Activated naive CD4-positive, alpha-beta T cell treated with anti-CD3 and anti-CD28 coated beads, Interleukin-2, amount 50 U/mL, for 72 hours (primary cell): Measurements from ENCODE around the gene CHDH. TPM values are rescaled to one million over a fixed set of nuclear protein-coding genes. Genes with fewer than 3 reads are reported as not detected.

ENCODE experiments used
- ATAC-seq, 2 donors: fragments of 150-1000 bp; cut with Tn5 transposase; 2 replicates each; pipeline ENCODE4 v1.10.0; 2021; ENCODE audit warnings: mild to moderate bottlenecking in 2 of 2, moderate library complexity in 2 of 2
- DNase-seq, 2 donors: peaks; one replicate each; pipeline ENCODE4 v3.0.0; 2021 to 2022; ENCODE audit warnings: low spot score in 2 of 2
- H3K27ac Mint-ChIP-seq, 2 donors: one replicate each; pipeline ENCODE4 v1.8.0; 2022; ENCODE audit warnings: mild to moderate bottlenecking in 2 of 2, mixed read lengths in 2 of 2
- H3K36me3 Mint-ChIP-seq, 2 donors: one replicate each; pipeline ENCODE4 v1.8.0; 2022; ENCODE audit warnings: mixed read lengths in 2 of 2
- H3K9me3 Mint-ChIP-seq, 2 donors: one replicate each; pipeline ENCODE4 v1.8.0; 2022; ENCODE audit warnings: mixed read lengths in 2 of 2
- total RNA-seq, 2 donors: library from RNA; stranded (reverse); gene quantifications; one replicate each; pipeline ENCODE4 v1.2.3, GENCODE V29; 2022

Gene CHDH
- total RNA-seq, 2 donors from 2014 or later = 0.02 to 0.47 TPM

DNA sequence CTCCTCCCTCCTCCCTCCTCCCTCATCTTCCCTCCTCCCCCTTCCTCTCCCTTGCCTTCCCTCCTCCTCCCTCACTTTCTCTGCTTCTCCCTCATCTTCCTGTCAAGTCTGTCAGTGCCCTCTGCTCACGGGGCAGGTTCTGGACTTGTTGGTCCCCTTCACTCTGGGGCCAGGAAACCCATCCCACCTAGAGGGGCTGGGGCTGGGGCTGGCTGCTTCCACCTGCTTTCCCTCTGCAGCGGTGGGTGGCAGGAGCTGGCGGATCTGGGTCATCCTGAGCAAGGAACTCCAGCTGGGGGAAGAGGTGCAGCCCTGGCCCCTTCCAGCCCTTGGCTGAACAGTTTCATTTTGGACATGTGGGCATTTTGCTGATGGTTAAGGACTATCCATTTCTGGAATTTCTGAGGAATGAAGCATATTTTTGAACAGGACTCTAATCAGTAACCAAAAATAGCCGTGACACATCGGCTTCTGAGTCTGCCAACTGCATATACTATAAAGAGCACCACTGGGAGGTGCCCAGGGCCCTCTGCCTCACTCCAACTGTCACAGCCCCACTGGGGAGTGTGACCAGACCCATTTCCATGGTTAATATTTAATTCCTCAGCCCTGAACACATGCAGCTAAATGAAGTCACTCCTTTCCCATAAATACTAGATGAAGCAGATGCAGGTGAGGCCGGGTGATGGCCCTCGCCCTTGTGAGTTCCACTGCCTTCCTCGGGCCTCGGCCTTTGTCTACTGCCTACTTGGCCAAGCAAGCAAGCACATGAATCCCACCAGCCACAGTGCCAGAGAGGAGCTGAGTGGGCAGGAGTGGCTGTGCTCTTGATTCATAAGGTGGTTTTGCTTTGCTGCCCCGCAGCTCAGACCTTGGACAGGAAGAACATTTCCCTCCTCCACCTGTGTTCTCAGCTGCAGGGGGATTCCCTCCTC lies 39.8 kb downstream of the CHDH start:
- Mint-ChIP-seq H3K27ac (peak overlapping the region in 1 of 2 donors; percentile 68), H3K36me3 (no peaks in the 10 kb centered on the region), H3K9me3 (no peaks in the 10 kb centered on the region)
- DNase-seq (no peak), ATAC-seq (no peak)

DNA sequence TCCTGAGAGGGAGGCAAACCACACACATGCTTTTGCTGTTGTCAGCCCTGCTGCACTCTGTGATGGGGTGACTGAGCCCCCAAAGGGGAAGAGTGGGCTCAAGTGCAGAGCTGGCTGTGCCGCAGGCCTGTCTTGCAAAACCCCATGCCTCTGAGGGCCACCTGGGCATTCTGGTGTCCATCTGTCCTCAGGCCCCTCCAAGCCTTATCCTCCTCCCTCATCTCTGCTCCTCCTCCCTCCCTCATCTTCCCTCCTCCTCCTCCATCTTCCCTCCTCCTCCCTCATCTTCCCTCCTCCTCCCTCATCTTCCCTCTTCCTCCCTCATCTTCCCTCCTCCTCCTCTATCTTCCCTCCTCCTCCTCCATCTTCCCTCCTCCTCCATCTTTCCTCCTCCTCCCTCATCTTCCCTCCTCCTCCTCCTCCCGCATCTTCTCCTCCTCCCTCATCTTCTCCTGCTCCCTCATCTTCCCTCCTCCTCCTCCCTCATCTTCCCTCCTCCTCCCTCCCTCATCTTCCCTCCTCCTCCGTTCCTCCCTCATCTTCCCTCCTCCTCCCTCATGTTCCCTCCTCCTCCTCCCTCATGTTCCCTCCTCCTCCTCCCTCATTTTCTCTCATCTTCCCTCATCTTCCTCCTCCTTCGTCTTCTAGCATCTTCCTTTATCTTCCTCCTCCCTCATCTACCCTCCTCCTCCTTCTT lies 40.6 kb downstream of the CHDH start:
- ATAC-seq = no peak
- H3K27ac Mint-ChIP-seq = no peak overlapping the region
- DNase-seq = no peak
- no peaks in the 10 kb centered on the region for H3K9me3 Mint-ChIP-seq
- H3K36me3 Mint-ChIP-seq = no peaks in the 10 kb centered on the region

DNA sequence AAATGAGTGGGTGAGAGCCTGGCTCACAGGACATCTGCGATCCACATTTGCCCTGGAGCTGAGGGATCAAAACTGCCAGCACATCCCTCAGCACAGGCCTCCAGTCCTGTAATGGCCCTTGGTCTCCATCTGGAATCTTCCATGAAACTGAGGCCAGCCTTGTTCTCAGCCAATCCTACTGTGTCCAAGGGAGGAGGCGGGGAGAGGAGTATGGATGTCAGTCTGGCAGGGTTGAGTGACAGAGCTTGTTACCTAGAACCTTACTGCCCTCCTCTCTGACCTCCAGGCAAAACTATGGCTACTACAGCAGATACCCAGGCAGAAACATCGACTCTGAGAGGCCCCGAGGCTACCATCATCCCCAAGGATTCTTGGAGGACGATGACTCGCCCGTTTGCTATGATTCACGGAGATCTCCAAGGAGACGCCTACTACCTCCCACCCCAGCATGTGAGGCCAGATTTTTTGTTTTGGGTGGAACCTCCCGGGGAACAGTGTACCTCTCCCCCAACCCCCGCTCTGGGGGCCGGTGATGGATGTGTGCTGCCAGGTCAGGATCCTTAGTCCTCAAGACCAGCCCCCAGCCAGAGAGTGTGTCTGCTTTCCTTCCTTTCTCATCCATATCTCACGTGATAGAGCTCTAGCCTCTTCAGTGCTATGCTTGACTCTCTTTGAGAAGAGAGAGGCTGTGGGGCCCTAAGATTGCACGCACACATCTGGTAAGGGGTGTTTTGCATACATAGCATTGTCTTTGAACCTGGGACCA lies 41.3 kb downstream of the CHDH start:
- ATAC-seq (no peak), DNase-seq (no peak)
- Mint-ChIP-seq H3K36me3 (no peaks in the 10 kb centered on the region), H3K27ac (no peak overlapping the region), H3K9me3 (no peaks in the 10 kb centered on the region)

DNA sequence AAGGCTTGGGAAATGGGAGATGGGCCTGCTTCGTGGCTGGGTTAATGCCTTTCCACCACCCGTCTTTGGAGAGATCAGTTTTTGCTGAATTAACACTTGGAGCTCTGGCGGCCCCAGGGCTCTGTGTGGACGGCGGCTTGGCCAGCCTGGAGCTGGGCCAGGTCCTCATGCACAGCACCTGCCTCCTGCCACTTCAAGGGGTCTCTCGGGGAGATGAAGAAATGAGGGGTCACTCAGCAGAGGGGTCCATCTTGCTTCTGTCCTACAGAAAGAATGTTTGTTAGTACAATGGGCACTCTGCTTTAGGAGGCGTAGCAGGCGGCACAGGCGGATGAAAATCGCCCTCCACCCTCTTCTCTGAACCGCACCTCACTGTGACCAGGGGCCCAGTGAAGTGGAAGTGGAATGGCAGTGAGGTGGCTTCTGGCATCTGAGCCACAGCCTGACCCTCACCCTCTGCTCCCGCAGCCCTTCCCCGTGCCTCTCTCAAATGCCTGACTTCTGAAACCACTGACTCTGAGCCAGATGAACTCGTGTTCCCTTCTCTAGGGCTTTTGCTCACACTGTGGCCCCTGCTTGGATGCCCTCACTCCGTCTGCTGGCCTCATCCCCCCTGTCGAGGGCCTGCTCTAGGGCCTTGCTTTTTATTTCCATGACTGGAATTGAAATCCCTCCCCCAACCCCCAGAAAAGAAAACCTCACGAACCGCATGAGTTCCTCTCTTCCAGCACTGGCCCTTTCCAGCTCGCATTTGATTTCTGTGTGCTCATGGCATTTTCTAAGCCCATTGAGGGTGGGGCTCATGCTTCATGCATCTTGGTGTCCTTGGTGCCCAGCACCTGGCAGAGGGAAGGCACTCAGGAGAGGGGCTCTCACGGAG lies 42.2 kb downstream of the CHDH start:
- no peak for DNase-seq
- Mint-ChIP-seq H3K27ac (no peak overlapping the region), H3K9me3 (no peaks in the 10 kb centered on the region), H3K36me3 (no peaks in the 10 kb centered on the region)
- no peak for ATAC-seq

DNA sequence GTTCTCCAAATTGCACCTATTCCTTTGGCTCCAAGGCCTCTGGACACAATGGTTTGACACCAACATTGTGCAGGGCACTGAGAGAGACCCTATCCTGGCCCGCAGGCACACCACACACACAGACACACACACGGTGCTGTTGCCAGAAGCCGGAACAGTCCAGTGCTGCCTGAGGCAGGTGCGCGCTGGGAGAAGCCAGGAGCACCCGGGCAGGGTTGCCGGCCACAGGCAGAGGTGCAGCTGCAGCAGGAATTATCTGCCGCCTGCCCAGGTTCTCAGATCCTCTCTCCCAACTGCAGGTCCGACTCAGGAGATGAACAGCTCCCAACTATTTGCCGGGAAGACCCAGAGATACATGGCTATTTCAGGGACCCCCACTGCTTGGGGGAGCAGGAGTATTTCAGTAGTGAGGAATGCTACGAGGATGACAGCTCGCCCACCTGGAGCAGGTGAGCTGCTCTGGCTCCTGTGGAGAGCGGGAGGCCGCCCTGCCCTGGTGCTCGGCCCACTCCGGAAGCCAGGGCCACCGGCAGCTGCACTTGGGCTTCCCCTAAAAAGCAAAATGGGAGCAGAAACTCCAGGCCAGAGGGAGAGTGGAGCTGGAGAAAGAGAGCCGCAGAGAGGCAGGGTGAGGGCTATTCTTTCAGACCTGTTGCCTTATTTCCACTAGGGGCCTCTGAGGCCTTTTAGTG lies 42.9 kb downstream of the CHDH start:
- H3K27ac Mint-ChIP-seq = no peak overlapping the region

DNA sequence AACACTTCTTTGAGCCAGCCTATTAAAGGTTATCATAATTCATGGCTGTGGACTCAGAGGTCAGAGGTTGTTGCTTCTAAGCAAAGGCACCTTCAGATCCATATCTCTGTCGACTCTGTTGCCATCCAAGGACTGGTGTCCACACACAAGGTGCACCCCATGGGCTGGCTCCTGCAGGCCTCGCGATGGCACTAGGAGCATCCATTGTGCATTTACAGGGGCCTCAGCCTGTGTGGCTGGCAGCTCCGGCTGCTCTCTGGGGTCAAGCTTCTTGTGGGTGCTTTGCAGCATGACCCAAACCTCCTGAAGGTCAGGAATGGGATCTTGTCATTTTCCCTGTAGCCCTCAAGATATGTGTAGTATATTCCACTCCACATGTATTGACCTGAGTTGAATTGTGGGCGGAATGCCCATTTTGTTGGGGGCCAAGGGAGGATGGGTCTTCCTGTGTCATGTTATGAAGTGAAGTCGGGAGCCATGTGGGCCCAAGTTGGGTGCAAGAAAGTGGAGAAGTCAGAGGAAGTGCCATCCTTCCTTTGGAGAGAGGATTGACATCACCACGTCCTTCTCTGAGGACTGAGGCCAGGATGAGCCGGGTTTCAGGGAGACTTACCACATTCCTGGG lies 43.9 kb downstream of the CHDH start:
- Mint-ChIP-seq H3K9me3 (no peaks in the 10 kb centered on the region), H3K27ac (peak overlapping the region in 1 of 2 donors; percentile 3)
- no peak for DNase-seq

More for the DNA sequence above, 42.9 kb downstream of the CHDH start:
- Mint-ChIP-seq H3K9me3 (no peaks in the 10 kb centered on the region), H3K36me3 (no peaks in the 10 kb centered on the region)
- ATAC-seq (no peak), DNase-seq (peak in 1 of 2 donors; percentile 11)

DNA sequence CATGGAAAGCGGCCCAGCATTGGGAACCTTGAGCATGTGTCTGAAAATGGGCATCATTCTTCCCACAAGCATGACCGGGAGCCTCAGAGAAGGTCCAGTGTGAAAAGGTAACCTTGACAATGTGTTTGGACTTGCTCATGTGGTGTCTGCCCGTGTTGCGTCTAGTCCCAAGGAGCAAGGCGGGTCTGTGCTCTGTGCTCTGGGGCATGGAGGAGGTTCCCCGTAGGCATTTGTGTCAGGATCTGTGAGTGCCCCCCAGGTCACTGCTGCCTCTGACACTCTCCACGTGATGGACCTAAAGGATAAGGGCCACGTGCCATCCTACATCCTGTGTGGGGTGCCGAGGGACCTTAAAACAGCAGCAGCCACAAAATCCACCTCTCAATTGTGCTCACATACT lies 44.9 kb downstream of the CHDH start:
- ATAC-seq (no peak), DNase-seq (no peak)
- Mint-ChIP-seq H3K9me3 (no peaks in the 10 kb centered on the region), H3K36me3 (no peaks in the 10 kb centered on the region), H3K27ac (no peak overlapping the region)

More for the DNA sequence above, 43.9 kb downstream of the CHDH start:
- H3K36me3 Mint-ChIP-seq = no peaks in the 10 kb centered on the region
- no peak for ATAC-seq

DNA sequence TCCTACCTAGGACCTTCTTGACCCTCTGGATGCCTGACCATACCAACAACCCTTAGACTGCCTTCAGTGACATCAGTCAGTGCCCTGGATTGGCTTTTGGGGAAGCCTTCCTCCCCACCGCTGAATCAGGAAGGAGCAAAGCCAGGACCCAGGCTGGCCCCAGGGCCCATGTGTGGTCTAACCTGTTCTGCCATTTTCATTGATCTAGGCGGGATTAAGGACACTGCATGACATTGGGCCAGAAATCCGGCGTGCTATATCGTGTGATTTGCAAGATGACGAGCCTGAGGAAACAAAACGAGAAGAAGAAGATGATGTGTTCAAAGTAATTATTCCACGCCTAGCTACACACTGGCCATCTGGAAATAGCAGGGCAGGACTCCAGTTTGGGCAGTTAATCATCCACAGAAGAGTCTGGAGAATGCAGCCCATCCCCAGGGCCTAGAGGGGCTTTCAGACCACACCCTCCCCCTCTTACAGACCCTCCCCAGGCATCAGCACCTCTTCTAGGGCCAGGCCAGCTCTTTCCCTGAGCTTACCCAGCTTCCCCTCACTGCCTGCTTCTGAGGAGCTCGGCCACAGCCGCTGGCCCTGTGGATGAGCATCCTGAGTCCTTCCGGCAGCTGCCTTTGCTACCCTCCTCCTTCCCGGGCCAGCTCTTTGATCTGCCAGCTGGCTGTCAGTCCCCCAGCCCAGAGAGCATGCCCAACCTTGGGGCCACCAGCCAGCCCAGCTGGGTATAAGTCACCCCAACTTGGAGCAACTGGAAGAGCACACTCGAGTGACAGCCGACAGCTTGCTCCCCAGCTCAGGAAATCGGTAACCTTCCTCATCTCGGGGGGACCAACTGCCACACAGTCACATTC lies 45.9 kb downstream of the CHDH start:
- Mint-ChIP-seq H3K9me3 (no peaks in the 10 kb centered on the region), H3K36me3 (no peaks in the 10 kb centered on the region), H3K27ac (no peak overlapping the region)
- ATAC-seq (no peak), DNase-seq (no peak)

DNA sequence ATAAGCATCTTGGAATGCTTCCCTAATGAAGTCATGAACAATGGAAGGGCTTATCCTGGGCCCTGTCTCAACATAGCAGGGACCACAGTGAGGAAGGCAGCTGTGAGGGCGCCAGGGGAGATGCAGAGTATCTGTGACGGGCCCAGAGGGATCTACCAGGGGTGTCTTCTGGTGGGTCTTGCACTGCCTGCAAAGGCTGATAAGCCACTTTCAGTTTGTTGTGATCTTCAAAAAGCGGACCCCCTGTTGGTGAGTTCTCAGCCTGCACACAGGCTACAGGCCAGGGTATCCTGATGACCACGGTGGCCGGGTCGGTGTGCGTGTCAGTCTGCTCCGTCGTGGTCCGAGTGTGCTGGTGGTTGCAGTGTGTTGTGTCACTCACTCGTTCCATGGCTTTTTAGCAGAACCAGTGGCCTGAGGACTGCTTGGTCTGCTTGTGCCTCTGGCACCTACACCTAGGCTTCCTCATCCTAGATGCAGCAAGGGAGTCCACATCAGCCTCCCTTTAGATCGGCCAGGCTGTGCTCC lies 46.8 kb downstream of the CHDH start:
- Mint-ChIP-seq H3K36me3 (no peaks in the 10 kb centered on the region), H3K27ac (no peak overlapping the region), H3K9me3 (no peaks in the 10 kb centered on the region)
- ATAC-seq = no peak
- no peak for DNase-seq

DNA sequence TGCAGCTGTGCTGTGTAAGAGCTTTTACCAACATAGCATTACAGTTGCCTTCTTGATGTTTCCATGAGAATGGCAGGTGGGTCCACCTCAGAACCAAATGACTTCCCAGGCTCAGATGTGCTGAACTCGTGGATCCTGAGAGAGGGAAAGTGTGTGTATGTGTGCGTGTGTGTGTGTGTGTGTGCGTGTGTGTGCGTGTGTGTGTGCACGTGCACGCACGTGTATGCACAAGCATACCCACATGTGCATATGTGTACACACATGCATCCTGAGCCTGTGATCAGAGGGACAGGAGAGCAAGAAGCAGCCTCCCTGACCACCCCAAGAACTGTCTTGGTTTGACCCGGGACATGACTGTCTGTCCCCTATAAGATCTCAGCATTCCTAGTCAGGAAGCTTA lies 48.1 kb downstream of the CHDH start:
- H3K36me3 Mint-ChIP-seq = no peaks in the 10 kb centered on the region
- no peak for ATAC-seq

DNA sequence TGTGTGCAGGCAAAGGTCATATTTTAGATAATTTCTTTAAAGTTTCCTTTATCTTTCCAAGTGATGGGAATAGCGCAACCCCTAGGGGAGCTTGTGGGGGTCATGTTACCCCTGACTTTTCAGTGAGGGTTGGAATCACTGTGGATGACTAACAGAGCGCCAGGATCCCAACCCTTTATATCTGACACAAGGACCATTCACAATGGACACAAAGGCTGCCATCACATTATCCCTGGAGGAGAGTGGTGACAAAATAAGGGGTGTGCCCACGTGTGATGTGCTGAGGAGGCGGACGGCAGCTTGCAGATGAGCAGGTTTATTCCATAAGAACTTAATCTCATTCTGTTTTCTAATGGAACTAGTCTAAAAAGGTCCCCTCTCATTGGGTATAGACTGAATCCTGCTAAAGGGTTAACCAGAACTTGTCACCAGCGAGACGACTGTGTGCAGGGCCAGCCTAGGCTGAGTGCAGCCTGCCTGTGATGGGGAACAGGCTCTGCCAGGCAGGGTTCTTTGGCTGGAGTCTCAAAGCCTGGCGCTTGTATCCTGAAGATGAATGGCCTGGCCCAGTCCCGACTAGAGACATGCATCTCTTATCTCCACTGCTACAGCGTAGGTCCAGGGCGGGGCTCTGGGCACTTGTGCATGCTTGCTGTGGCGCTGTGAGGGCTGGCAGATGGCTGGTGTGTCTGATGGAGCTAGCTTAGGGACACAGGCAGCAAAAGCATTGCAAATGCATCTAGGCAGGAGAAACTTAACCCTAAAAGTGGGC lies 50.2 kb downstream of the CHDH start:
- H3K9me3 Mint-ChIP-seq = no peaks in the 10 kb centered on the region
- no peak for DNase-seq
- no peak overlapping the region for H3K27ac Mint-ChIP-seq
- no peaks in the 10 kb centered on the region for H3K36me3 Mint-ChIP-seq
- ATAC-seq = no peak

More for the DNA sequence above, 48.1 kb downstream of the CHDH start:
- no peak overlapping the region for H3K27ac Mint-ChIP-seq
- no peak for DNase-seq
- no peaks in the 10 kb centered on the region for H3K9me3 Mint-ChIP-seq

DNA sequence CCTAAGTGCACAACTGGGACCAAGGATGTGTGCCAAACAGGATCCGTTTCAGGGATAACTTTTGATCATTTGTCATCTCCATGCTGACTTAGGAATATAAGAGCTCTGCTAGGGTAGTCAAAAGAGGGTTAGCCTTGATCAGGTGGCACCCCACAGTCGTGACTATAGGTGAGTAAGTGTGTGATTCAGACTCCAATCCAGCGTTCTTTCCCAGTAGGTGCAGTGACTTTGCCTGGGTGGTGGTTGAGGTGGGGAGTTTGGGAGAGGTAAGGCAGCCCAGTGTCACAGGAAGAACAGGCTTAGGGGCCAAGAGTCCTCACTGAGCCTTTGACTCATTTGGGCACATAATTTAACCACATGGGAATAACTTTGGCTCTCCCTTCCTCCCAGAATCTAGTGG lies 51.0 kb downstream of the CHDH start:
- ATAC-seq = no peak
- H3K27ac Mint-ChIP-seq = no peak overlapping the region
- DNase-seq = no peak
- H3K36me3 Mint-ChIP-seq = no peaks in the 10 kb centered on the region
- H3K9me3 Mint-ChIP-seq = no peaks in the 10 kb centered on the region

DNA sequence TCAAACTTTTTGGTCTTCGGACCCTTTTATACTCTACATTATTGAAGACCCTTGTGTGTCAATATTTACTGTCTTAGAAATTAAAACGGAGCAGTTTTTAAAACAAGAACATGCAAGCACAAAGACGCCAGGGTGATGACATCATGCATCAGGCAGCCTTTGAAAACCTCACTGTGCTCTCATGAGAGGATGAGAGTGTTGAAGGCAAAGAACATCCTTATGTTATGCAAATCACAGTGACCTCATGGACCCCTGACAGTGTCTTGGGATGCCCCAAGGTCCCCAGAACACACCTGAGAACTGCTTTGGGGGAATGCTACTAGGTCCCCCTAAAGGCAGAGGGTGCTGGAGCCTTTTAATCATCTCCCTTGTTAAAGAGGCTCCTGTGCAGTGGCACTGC lies 51.6 kb downstream of the CHDH start:
- no peak overlapping the region for H3K27ac Mint-ChIP-seq
- ATAC-seq (no peak), DNase-seq (no peak)
- no peaks in the 10 kb centered on the region for H3K36me3 Mint-ChIP-seq
- H3K9me3 Mint-ChIP-seq = no peaks in the 10 kb centered on the region

DNA sequence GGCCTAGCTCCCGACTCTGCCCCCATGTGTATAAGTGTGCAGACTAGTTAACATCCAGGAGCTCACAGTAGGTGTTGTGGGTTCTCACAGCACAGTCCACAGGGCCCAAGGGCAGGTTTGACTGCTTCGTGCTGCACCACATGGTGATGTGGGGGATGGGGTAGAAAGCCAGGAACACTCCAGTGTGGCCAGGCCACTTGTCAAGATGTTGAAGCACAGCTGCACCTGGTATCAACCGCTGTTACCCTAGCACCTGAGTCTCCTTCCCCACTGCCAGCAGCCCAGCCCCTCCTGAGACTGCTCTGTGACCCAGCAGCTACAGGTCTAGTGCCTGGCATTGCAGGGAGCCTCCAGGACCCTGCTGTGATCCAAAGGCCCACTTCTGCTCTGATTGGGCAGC lies 53.4 kb downstream of the CHDH start:
- DNase-seq (no peak), ATAC-seq (no peak)
- Mint-ChIP-seq H3K9me3 (no peaks in the 10 kb centered on the region), H3K36me3 (no peaks in the 10 kb centered on the region), H3K27ac (no peak overlapping the region)
